DND-41 (cell line): ENCODE results near the gene OR2B3.

Experiments
- ATAC-seq: fragments of 200-7000 bp; cut with Tn5 transposase; 3 replicates; pipeline ENCODE4 v1.9.1; 2021; ENCODE audit warnings: low read depth; ENCODE audit not compliant: insufficient read depth
- DNase-seq: peaks from one replicate; pipeline ENCODE4 v3.0.0-alpha.2; 2020
- H2AFZ ChIP-seq: 2 replicates; pipeline ENCODE4 v1.6.0; 2012; ENCODE audit warnings: low read depth, low read length
- H3K27ac ChIP-seq: 2 replicates; pipeline ENCODE4 v1.5.1; 2012; ENCODE audit warnings: low read length, inconsistent platforms
- H3K27me3 ChIP-seq: fragments of 200-600 bp; sonication (generic); 2 replicates; pipeline ENCODE4 v1.6.0; 2012; ENCODE audit warnings: low read length, mild to moderate bottlenecking, inconsistent platforms; ENCODE audit not compliant: insufficient read depth, poor library complexity
- H3K36me3 ChIP-seq: 2 replicates; pipeline ENCODE4 v1.5.1; 2012; ENCODE audit warnings: low read length, inconsistent platforms; ENCODE audit not compliant: insufficient read depth
- H3K4me1 ChIP-seq: 2 replicates; pipeline ENCODE4 v1.5.1; 2012; ENCODE audit warnings: mild to moderate bottlenecking, low read length; ENCODE audit not compliant: insufficient read depth
- H3K4me2 ChIP-seq: 2 replicates; pipeline ENCODE4 v1.6.0; 2012; ENCODE audit warnings: mild to moderate bottlenecking, moderate library complexity, low read length, inconsistent platforms; ENCODE audit not compliant: insufficient read depth
- H3K4me3 ChIP-seq, 2 experiments: fragments of 200-600 bp in 1 of 2; shearing (Covaris generic) in 1 of 2; 2 replicates each; pipeline ENCODE4 v1.5.1; 2012 to 2016; ENCODE audit warnings: inconsistent platforms in 2 of 2, low read length in 2 of 2, mild to moderate bottlenecking in 2 of 2, low read depth in 1 of 2, moderate library complexity in 1 of 2
- H3K79me2 ChIP-seq: 2 replicates; pipeline ENCODE4 v1.6.0; 2012; ENCODE audit warnings: low read length, inconsistent platforms; ENCODE audit not compliant: insufficient read depth
- H3K9ac ChIP-seq: 2 replicates; pipeline ENCODE4 v1.6.0; 2012; ENCODE audit warnings: low read depth, mild to moderate bottlenecking, inconsistent platforms, low read length, moderate library complexity
- H3K9me3 ChIP-seq: 2 replicates; pipeline ENCODE4 v1.5.1; 2012; ENCODE audit warnings: low read length, moderate library complexity, mild to moderate bottlenecking, inconsistent platforms; ENCODE audit not compliant: insufficient read depth, severe bottlenecking
- H4K20me1 ChIP-seq: 2 replicates; pipeline ENCODE4 v1.6.0; 2012; ENCODE audit warnings: low read length; ENCODE audit not compliant: insufficient read depth
- CTCF ChIP-seq: IDR thresholded peaks from 2 replicates; pipeline ENCODE4 v1.5.1; 2012; ENCODE audit warnings: borderline replicate concordance, low read length, moderate library complexity, mild to moderate bottlenecking; ENCODE audit not compliant: poor library complexity, severe bottlenecking; ENCODE audit errors: extremely low read depth
- EZH2 ChIP-seq: IDR thresholded peaks from 3 replicates; pipeline ENCODE4 v1.6.1; 2012; ENCODE audit warnings: borderline replicate concordance, low read depth, mild to moderate bottlenecking, moderate library complexity, low read length, inconsistent platforms; ENCODE audit not compliant: severe bottlenecking

OR2B3 gene

DNA sequence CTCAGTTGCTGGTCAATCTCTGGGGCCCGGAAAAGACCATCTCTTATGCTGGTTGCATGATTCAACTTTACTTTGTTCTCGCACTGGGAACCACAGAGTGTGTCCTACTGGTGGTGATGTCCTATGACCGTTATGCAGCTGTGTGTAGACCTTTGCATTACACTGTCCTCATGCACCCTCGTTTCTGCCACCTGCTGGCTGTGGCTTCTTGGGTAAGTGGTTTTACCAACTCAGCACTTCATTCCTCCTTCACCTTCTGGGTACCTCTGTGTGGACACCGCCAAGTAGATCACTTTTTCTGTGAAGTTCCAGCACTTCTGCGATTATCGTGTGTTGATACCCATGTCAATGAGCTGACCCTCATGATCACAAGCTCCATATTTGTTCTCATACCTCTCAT is 25.0 kb upstream of the OR2B3 start:
- TF ChIP-seq EZH2 (no peak), CTCF (no peak)
- Histone ChIP-seq H4K20me1 (no peaks in the 10 kb centered on the region), H3K9ac (no peak overlapping the region), H3K9me3 (no peaks in the 10 kb centered on the region), H3K27ac (no peak overlapping the region), H3K4me3 (no peak overlapping the region), H3K79me2 (no peaks in the 10 kb centered on the region), H3K27me3 (peaks cover 4% of the 10 kb centered on the region), H3K4me1 (no peaks in the 10 kb centered on the region), H3K4me2 (no peak overlapping the region), H2AFZ (no peak overlapping the region), H3K36me3 (no peaks in the 10 kb centered on the region)
- DNase-seq = no peak
- no peak for ATAC-seq

DNA sequence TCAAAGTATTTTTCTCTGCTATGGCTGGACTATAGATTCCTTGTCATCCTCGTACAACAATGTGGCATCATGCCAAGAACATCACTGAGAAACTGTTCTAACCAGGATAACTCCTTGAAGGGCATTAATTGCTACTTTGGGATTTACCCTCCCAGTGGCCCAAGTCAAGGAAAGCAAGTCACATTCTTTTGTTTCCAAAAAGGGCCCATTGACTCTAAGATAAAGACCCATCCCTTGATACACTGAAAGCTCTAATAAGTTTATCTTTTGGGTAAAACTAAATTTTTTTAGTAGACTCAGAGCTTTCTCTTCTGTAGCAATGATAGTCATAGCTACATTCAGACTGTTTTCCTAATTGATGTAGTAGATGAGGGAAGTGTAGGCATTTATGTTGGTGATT is 20.6 kb upstream of the OR2B3 start, which contains the start of gene OR2J3:
Gene OR2J3 (plus strand): TSS at position 301 of the 400 bp plus-strand sequence. CDS start 3,833 bp downstream, outside the sequence.
- no peak within 1 kb of the TSS for H3K9ac ChIP-seq
- no peak for ATAC-seq
- H3K4me3 ChIP-seq = no peak within 1 kb of the TSS
- H4K20me1 ChIP-seq = no peaks in the 10 kb centered on the region
- H3K9me3 ChIP-seq = no peaks in the 10 kb centered on the region
- no peak within 1 kb of the TSS for H2AFZ ChIP-seq
- no peaks in the 10 kb centered on the region for H3K4me1 ChIP-seq
- no peaks in the 10 kb centered on the region for H3K36me3 ChIP-seq
- H3K27me3 ChIP-seq = peaks cover 4% of the 10 kb centered on the region
- no peak within 1 kb of the TSS for H3K27ac ChIP-seq
- no peak within 1 kb of the TSS for H3K4me2 ChIP-seq
- TF ChIP-seq EZH2 = no peak
- TF ChIP-seq CTCF = no peak
- no peaks in the 10 kb centered on the region for H3K79me2 ChIP-seq
- DNase-seq = no peak

DNA sequence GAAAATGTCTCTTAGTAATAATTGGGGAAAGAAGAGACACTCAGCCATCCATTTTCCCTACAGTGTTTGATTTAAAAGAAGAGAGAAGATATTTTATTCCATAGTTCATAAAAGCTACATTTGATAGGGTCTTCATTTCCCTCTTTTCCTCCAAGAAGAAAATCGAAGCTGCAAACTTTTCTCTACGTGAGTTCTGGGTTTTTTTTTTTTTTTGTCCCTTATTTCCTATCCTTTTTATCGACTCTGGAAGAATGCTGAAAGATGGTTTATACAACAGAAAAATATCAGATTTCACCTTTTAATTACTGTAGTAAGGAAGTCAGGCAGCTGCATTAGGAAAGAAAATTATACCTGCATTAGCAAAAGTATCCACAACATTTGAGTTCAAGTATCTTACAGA is 12.1 kb upstream of the OR2B3 start, which contains the start of gene OR2J1:
Gene OR2J1 (plus strand): TSS at position 301 of the 400 bp plus-strand sequence. CDS start 1,453 bp downstream, outside the sequence.
- H4K20me1 ChIP-seq = no peaks in the 10 kb centered on the region
- no peak within 1 kb of the TSS for H2AFZ ChIP-seq
- ATAC-seq (no peak), DNase-seq (no peak)
- H3K27me3 ChIP-seq = peaks cover 4% of the 10 kb centered on the region
- H3K9me3 ChIP-seq = no peaks in the 10 kb centered on the region
- no peaks in the 10 kb centered on the region for H3K79me2 ChIP-seq
- TF ChIP-seq CTCF (no peak), EZH2 (no peak)
- no peaks in the 10 kb centered on the region for H3K4me1 ChIP-seq
- H3K4me2 ChIP-seq = no peak within 1 kb of the TSS
- no peak within 1 kb of the TSS for H3K27ac ChIP-seq
- no peak within 1 kb of the TSS for H3K4me3 ChIP-seq
- no peaks in the 10 kb centered on the region for H3K36me3 ChIP-seq
- H3K9ac ChIP-seq = no peak within 1 kb of the TSS

- no peak overlapping the region for H3K4me3 ChIP-seq
- TF ChIP-seq CTCF (no peak), EZH2 (no peak)
- H4K20me1 ChIP-seq = no peaks in the 10 kb centered on the region
- no peaks in the 10 kb centered on the region for H3K36me3 ChIP-seq
- H3K9ac ChIP-seq = no peak overlapping the region
- no peak overlapping the region for H3K27ac ChIP-seq
- no peaks in the 10 kb centered on the region for H3K4me1 ChIP-seq
- ATAC-seq = no peak
- no peaks in the 10 kb centered on the region for H3K79me2 ChIP-seq
- H3K27me3 ChIP-seq = peaks cover 4% of the 10 kb centered on the region
- H3K9me3 ChIP-seq = no peaks in the 10 kb centered on the region
- no peak overlapping the region for H3K4me2 ChIP-seq
- H2AFZ ChIP-seq = no peak overlapping the region
- DNase-seq = no peak
These were observed 10.7 kb upstream of the OR2B3 start for GRCh38 chr6:29097803-29098202.
